Endothelial cell of umbilical vein (primary cell): ENCODE data around the gene PTCH1. TPM values are rescaled to one million over a fixed set of nuclear protein-coding genes. Genes with fewer than 3 reads are reported as not detected.

Experiments used
- BruUV-seq: library from RNA; stranded (reverse); fragments of 400-500 nt; replicated peaks from 2 replicates; lab custom pipeline; 2021; lab: Mats Ljungman, UMichigan
- CTCF ChIA-PET: fragments of 300-600, 350-600 bp; sonication (Branson Sonifier 250); formaldehyde crosslinking; loops from one replicate; lab custom pipeline; 2021; ENCODE audit warnings: antibody characterized with exemption, inconsistent platforms; lab: Charles Lee
- POLR2A ChIA-PET: fragments of 300-600, 350-600 bp; sonication (Branson Sonifier 250); formaldehyde crosslinking; loops from one replicate; lab custom pipeline; 2021; ENCODE audit warnings: antibody characterized with exemption, inconsistent platforms; lab: Charles Lee
- DNase-seq: peaks from one replicate; pipeline ENCODE4 v3.0.0-alpha.2; 2011; ENCODE audit warnings: low read depth, low spot score
- FAIRE-seq: peaks from 2 replicates; lab custom pipeline; 2011; peaks lifted over from hg19 to GRCh38; lab: Jason Lieb, UNC
- H2AFZ ChIP-seq: 2 replicates; pipeline ENCODE4 v1.6.0; 2012; ENCODE audit warnings: low read depth, low read length, control low read depth, inconsistent platforms
- H3K27ac ChIP-seq: 2 replicates; pipeline ENCODE4 v1.5.1; 2011; ENCODE audit warnings: low read depth, mild to moderate bottlenecking, control low read depth, low read length, moderate library complexity; ENCODE audit not compliant: insufficient read depth
- H3K27me3 ChIP-seq, 2 experiments: 2 replicates each; pipeline versions ENCODE4 v1.6.0 to v1.6.1; 2011; ENCODE audit warnings: low read length in 2 of 2, mixed read lengths in 1 of 2; ENCODE audit not compliant: control insufficient read depth in 2 of 2, insufficient read depth in 2 of 2
- H3K36me3 ChIP-seq, 2 experiments: 2 replicates in 1 of 2; 3 replicates in 1 of 2; pipeline ENCODE4 v1.5.1; 2011; ENCODE audit warnings: low read length in 2 of 2, mild to moderate bottlenecking in 1 of 2, moderate library complexity in 1 of 2; ENCODE audit not compliant: control insufficient read depth in 2 of 2, insufficient read depth in 2 of 2; ENCODE audit errors: extremely low read depth in 1 of 2
- H3K4me1 ChIP-seq: 3 replicates; pipeline ENCODE4 v1.5.1; 2011; ENCODE audit warnings: mild to moderate bottlenecking, low read length; ENCODE audit not compliant: control insufficient read depth, insufficient read depth; ENCODE audit errors: extremely low read depth
- H3K4me2 ChIP-seq: 2 replicates; pipeline ENCODE4 v1.6.1; 2011; ENCODE audit warnings: low read length, control low read depth, mixed read lengths; ENCODE audit not compliant: insufficient read depth
- H3K4me3 ChIP-seq, 3 experiments: fragments of 200-600 bp in 1 of 3; sonication (generic), shearing (Covaris generic) in 1 of 3; replicated peaks in 1 of 3; 2 replicates each; pipeline ENCODE4 v1.5.1; 2011 to 2016; ENCODE audit warnings: control low read depth in 3 of 3, low read length in 3 of 3, mild to moderate bottlenecking in 2 of 3, inconsistent platforms in 1 of 3, low read depth in 1 of 3, moderate library complexity in 1 of 3; ENCODE audit not compliant: insufficient read depth in 1 of 3
- H3K79me2 ChIP-seq: 2 replicates; pipeline ENCODE4 v1.6.0; 2012; ENCODE audit warnings: low read length, inconsistent platforms; ENCODE audit not compliant: control insufficient read depth, insufficient read depth
- H3K9ac ChIP-seq: replicated peaks from 2 replicates; pipeline ENCODE3; 2011; ENCODE audit warnings: low read length, control low read depth; ENCODE audit not compliant: insufficient read depth; ENCODE audit errors: extremely low read depth
- H3K9me1 ChIP-seq: replicated peaks from 3 replicates; pipeline ENCODE4 v1.6.0; 2011; ENCODE audit warnings: mild to moderate bottlenecking, low read length; ENCODE audit not compliant: control insufficient read depth, insufficient read depth; ENCODE audit errors: extremely low read depth
- H3K9me3 ChIP-seq: replicated peaks from 2 replicates; pipeline ENCODE4 v1.5.1; 2012; ENCODE audit warnings: low read length, inconsistent platforms; ENCODE audit not compliant: control insufficient read depth, insufficient read depth
- H4K20me1 ChIP-seq: replicated peaks from 2 replicates; pipeline ENCODE3; 2011; ENCODE audit warnings: mild to moderate bottlenecking, low read length; ENCODE audit not compliant: control insufficient read depth, insufficient read depth; ENCODE audit errors: extremely low read depth
- CTCF ChIP-seq, 2 donors: IDR thresholded peaks; 1 replicate in 1 of 2; 2 replicates in 1 of 2; pipeline ENCODE4 v1.5.1; 2011; ENCODE audit warnings: low read length in 2 of 2, mild to moderate bottlenecking in 2 of 2, moderate library complexity in 2 of 2, control low read depth in 1 of 2, inconsistent platforms in 1 of 2, low read depth in 1 of 2; ENCODE audit not compliant: insufficient read depth in 1 of 2; ENCODE audit errors: extremely low read depth in 1 of 2
- EZH2 ChIP-seq: IDR thresholded peaks from 2 replicates; pipeline ENCODE4 v1.6.1; 2012; ENCODE audit warnings: borderline replicate concordance, low read depth, mild to moderate bottlenecking, moderate library complexity, low read length, inconsistent platforms; ENCODE audit not compliant: severe bottlenecking
- FOS ChIP-seq: IDR thresholded peaks from 2 replicates; pipeline ENCODE4 v1.6.1; 2011; ENCODE audit warnings: mild to moderate bottlenecking, low read length, moderate library complexity, borderline replicate concordance; ENCODE audit not compliant: insufficient read depth
- GATA2 ChIP-seq: IDR thresholded peaks from 2 replicates; pipeline ENCODE4 v1.7.0; 2011; ENCODE audit warnings: low read depth, mild to moderate bottlenecking, moderate library complexity, mixed read lengths, low read length; ENCODE audit not compliant: insufficient read length, insufficient read depth
- JUN ChIP-seq: IDR thresholded peaks from 2 replicates; pipeline ENCODE4 v1.6.1; 2011; ENCODE audit warnings: borderline replicate concordance, low read depth; ENCODE audit not compliant: insufficient read length, insufficient read depth
- MYC ChIP-seq: IDR thresholded peaks from one replicate; pipeline ENCODE4 v1.6.1; 2011; ENCODE audit warnings: mild to moderate bottlenecking, low read depth, low read length
- POLR2A ChIP-seq: IDR thresholded peaks from 2 replicates; pipeline ENCODE4 v1.6.1; 2012; ENCODE audit warnings: low read depth, mild to moderate bottlenecking, control low read depth, low read length
- POLR2AphosphoS5 ChIP-seq: IDR thresholded peaks from 2 replicates; pipeline ENCODE4 v1.6.1; 2012; ENCODE audit warnings: low read depth, mild to moderate bottlenecking, control low read depth, low read length, moderate library complexity; ENCODE audit not compliant: insufficient read depth
- dilution Hi-C: fragments of 300-500 bp; cut with MboI; formaldehyde crosslinking; loops from one replicate; pipeline ENCODE4 v1.15.0; 2019; ENCODE audit warnings: low sequenced_read_pairs; ENCODE audit not compliant: extremely low pct_ligation_motif_present
- intact Hi-C: fragments of 100-400 bp; cut with micrococcal nuclease; formaldehyde crosslinking; loops from one replicate; pipeline ENCODE4 v1.10.0; 2022
- polyA plus RNA-seq, 4 experiments: library from polyadenylated mRNA; depleted of rRNA in 3 of 4; stranded (reverse) in 3 of 4; unstranded in 1 of 4; fragments of >200 nt; gene quantifications; 2 replicates each; pipeline versions ENCODE4 v1.2.1 to v1.2.3, GENCODE V29; 2011 to 2012; ENCODE audit warnings: missing spikeins in 1 of 4
- total RNA-seq: library from RNA; stranded (reverse); gene quantifications from 2 replicates; pipeline ENCODE4 v1.2.3, GENCODE V29; 2021
- TF ChIP-seq, protein P1 (sequence below): IDR thresholded peaks from 2 replicates; pipeline ENCODE4 v1.6.1; 2011; ENCODE audit not compliant: insufficient read depth, insufficient read length

The PTCH1 gene
- total and polyA plus RNA-seq, 2 donors (not counting 3 experiments of a cell fraction or from before 2014, with no cell fraction given) = 3.9 to 12.1 TPM

GRCh38 chr9:95565982-95566381, 49.2 kb upstream of the PTCH1 start:
- Histone ChIP-seq H3K36me3 (no peaks in the 10 kb centered on the region), H3K27me3 (peaks cover 11 to 13% of the 10 kb centered on the region in 2 experiments), H3K9me3 (no peaks in the 10 kb centered on the region), H4K20me1 (no peaks in the 10 kb centered on the region), H3K9me1 (no peaks in the 10 kb centered on the region), H3K4me3 (no peak overlapping the region), H3K4me1 (peaks cover 12% of the 10 kb centered on the region), H3K27ac (no peak overlapping the region), H3K4me2 (no peak overlapping the region), H3K79me2 (no peaks in the 10 kb centered on the region), H3K9ac (no peak overlapping the region), H2AFZ (no peak overlapping the region)
- DNase-seq (no peak), FAIRE-seq (no peak)
- ChIA-PET CTCF (no interaction called here), POLR2A (no interaction called here)
- no TSS peak for BruUV-seq
- TF ChIP-seq GATA2 (no peak), MYC (no peak), POLR2AphosphoS5 (no peak), POLR2A (no peak), JUN (no peak), EZH2 (no peak), CTCF (IDR thresholded peaks at IDR 0.05; ENCODE audit: extremely low read depth in 1 of 2, insufficient read depth in 1 of 2, low read depth in 1 of 2, low read length in 2 of 2) (no peak), FOS (no peak)
- TF ChIP-seq, protein P1, sequence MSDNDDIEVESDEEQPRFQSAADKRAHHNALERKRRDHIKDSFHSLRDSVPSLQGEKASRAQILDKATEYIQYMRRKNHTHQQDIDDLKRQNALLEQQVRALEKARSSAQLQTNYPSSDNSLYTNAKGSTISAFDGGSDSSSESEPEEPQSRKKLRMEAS = no peak
- dilution Hi-C loops = no loop called here
- intact Hi-C loops = no loop called here
